Stimulated activated naive CD8-positive, alpha-beta T cell treated with anti-CD3 and anti-CD28 coated beads, Interleukin-15, Interleukin-2, amounts not matched to agents 100 U/mL and 50 U/mL, for 24 hours (primary cell): ENCODE results near the gene SNAPC1.
"Not testable (repeated sequence)": the region's sequence is repeated elsewhere in the genome, so short reads cannot be mapped to it uniquely, and the experiment has no call there.

Experiments
- ATAC-seq: fragments of 150-1000 bp; cut with Tn5 transposase; one replicate; pipeline ENCODE4 v1.10.0; 2021
- DNase-seq: peaks from one replicate; pipeline ENCODE4 v3.0.0; 2021

Gene SNAPC1

DNA sequence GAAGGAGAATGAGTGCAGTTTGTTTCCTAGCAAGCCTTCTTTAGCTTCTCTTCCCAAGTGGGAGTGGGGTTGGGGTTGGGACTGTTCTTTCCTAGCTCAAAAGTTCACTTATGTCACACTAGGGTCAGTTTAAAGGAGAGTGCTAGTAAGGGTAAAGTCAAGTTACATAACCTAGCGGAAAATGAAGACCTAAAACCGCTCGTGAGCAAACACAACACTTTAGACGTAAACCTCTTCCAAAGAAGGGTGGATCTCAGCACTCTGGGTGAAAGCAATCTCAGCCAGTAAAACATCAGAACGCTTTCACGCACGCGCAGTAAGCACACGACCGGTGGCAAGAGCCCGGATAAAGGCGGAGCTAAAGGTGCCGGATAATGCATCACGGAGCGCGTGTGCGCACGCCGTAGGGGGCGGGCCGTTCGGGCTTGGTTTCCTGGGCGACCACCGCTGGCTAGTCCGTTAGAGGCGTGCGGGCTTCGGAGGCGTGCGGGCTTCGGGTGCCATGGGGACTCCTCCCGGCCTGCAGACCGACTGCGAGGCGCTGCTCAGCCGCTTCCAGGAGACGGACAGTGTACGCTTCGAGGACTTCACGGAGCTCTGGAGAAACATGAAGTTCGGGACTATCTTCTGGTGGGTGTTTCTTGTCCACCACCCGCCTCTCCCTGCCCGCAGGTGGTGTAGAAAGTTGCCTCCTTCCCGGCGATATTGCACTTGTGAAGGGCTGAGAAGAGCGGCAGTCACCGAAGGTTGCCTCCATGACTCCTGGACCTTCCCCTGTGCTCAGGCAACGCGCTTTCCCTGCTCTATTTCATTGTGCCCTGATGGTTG is at the start of gene SNAPC1:
Gene SNAPC1, plus strand, starts transcription at position 462 of the 828 bp plus-strand sequence. Its CDS starts 41 bp downstream, at position 503.
- peak; percentile 100 for ATAC-seq
- peak; percentile 98 for DNase-seq

- DNase-seq (no peak), ATAC-seq (no peak)
These were observed 48.3 kb upstream of the SNAPC1 start for GRCh38 chr14:61713724-61714437.

DNA sequence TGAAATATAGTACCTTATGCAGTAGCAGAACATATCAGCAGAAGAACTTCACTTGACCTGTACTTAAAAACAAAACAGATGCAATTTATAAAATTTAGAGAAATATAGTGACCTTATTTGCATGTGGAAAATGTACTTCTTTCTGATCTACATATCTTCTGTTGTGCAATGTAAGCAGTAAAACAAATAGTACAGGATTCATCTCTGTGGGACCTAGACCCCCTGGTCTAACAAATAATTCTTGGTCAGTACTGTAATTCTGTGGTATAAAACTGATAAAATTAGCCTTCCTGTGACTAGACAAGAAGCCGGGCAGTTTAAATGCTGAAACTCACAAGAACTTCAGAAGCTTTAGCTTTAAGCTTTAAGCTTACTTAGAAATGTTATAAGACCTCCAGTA is 45.3 kb upstream of the SNAPC1 start:
- DNase-seq (no peak), ATAC-seq (no peak)

GRCh38 chr14:61718039-61718438 is 44.2 kb upstream of the SNAPC1 start:
- DNase-seq (no peak), ATAC-seq (no peak)

GRCh38 chr14:61719344-61720293 is 42.6 kb upstream of the SNAPC1 start:
- DNase-seq = no peak
- ATAC-seq = peak; percentile 29

DNA sequence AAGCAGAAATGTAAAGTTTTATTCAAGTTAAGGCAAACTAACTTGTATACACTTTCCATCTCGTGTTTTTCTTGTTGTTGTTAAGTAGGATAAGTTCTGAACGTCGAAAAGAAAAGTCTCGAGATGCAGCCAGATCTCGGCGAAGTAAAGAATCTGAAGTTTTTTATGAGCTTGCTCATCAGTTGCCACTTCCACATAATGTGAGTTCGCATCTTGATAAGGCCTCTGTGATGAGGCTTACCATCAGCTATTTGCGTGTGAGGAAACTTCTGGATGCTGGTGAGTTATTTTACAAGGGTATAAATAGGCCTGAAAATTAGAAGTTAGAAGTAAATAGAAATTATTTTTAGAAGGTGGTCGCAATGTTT is 41.9 kb upstream of the SNAPC1 start:
- DNase-seq (no peak), ATAC-seq (peak; percentile 13)

DNA sequence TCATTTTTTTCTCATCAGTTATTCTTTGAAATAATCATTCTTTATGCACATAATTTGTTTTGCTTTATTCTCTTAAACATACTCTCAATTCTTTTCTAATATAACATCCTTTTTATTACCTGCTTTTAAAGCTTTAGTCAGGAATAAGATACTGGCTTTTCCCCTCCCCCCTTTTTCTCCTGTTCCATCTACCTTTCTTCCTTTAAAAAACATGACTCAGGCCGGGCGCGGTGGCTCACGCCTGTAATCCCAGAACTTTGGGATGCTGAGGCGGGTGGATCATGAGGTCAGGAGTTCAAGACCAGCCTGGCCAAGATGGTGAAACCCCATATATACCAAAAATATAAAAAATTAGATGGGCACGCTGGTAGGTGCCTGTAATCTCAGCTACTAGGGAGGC is 41.5 kb upstream of the SNAPC1 start:
- no peak for DNase-seq
- no peak for ATAC-seq

- no peak for ATAC-seq
- DNase-seq = no peak
These were observed 38.1 kb upstream of the SNAPC1 start for GRCh38 chr14:61724133-61724532.

DNA sequence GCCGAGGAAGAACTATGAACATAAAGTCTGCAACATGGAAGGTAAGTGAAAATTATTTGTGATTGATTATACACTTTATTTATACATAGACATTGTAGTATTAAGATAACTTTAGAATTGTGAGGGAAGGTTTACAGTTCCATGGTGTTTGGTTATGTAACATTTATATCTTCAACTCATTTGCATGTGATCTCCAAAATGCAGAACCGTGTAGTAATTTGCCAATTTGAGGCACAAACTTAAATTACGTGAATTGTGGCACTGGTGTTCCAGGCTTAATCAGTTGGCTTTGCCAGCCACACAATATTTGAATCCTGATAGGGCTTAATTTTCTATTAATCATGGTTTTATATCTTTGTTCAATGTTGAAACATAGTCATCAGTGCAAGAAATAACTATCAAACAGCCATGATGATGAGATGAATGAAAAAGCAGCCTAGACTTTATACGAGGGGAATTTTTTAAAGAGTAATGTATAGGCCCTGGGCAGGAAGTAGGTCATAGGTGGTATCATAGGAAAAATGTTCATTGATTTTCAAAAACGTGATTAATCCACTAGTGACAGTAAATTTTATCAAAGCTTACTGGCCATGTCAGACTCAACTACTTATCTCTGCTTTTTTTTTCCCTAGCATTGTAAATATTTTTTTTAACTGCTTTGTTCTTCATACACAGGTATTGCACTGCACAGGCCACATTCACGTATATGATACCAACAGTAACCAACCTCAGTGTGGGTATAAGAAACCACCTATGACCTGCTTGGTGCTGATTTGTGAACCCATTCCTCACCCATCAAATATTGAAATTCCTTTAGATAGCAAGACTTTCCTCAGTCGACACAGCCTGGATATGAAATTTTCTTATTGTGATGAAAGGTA is 35.2 kb upstream of the SNAPC1 start:
- no peak for DNase-seq
- ATAC-seq = no peak

DNA sequence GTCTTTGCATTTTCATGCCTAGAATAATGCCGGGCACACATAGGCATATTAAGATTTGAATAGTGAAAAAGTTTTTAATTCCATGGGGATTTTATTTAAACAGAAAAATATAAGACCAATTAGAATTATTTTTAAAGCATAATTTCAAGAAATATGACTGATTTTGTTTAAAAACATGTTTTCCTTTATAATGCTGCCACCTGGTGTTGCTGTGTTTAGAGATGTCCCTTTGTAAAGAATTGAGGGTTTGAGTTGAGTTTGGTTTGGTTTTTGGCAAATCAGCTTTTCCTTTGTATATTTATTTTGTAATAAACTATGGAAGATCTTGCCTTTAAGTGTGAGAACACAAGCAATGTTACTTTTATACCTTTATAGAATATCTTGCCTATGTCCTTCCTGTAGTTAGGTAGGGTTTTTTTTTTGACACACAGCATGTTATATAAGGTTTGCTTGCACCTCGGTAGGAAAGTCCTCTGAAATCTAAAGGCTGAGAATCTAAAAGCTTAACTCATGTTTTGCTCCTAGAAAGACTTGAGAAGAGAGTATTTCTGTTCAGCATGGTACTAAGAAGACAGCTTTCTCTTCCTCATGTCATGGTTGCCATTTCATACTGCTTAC is 31.4 kb upstream of the SNAPC1 start:
- ATAC-seq (no peak), DNase-seq (no peak)

DNA sequence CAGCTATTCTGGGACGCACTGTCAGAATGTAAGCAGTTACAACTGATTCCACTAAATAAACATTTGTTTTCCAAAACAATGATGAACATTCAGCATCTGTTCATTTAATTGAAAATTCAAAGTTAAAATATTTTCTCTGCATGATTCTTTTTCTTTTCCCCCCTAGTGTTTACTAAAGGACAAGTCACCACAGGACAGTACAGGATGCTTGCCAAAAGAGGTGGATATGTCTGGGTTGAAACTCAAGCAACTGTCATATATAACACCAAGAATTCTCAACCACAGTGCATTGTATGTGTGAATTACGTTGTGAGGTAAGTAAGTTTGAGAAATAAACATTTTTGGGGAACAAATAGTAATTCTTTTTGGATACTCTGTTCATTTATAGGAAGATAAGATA is 28.2 kb upstream of the SNAPC1 start:
- ATAC-seq = no peak
- no peak for DNase-seq

GRCh38 chr14:61736751-61737150 is 25.5 kb upstream of the SNAPC1 start:
- DNase-seq = no peak
- no peak for ATAC-seq

DNA sequence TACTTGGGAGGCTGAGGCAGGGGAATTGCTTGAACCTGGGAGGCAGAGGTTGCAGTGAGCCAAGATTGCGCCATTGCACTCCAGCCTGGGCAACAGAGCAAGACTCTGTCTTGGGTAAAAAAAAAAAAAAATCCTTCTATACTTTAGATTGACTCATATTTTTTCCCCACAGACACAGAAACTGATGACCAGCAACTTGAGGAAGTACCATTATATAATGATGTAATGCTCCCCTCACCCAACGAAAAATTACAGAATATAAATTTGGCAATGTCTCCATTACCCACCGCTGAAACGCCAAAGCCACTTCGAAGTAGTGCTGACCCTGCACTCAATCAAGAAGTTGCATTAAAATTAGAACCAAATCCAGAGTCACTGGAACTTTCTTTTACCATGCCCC is 24.3 kb upstream of the SNAPC1 start:
- ATAC-seq = no peak
- DNase-seq = no peak

GRCh38 chr14:61739133-61739532 is 23.1 kb upstream of the SNAPC1 start:
- ATAC-seq = no peak
- no peak for DNase-seq

GRCh38 chr14:61742371-61742770 is 19.8 kb upstream of the SNAPC1 start:
- ATAC-seq (no peak), DNase-seq (no peak)

- ATAC-seq (no peak), DNase-seq (no peak)
These were observed 18.0 kb upstream of the SNAPC1 start for GRCh38 chr14:61744238-61744637.

DNA sequence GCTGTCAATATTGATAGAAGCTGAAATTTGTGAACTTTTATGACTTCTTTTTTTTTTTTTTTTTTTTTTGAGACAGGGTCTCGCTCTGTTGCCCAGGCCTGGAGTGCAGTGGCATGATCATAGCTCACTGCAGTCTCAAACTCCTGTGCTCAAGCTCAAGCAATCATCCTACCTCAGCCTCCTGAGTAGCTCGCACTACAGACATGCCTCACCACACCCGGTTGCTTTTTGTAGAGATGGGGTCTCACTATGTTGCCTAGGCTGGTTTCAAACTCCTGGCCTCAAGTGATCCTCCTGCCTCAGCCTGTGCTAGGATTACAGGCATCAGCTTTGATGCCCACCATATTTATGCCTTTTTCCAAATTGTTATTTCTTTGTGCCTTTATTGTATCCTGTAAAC is 15.9 kb upstream of the SNAPC1 start:
- not testable (repeated sequence) for ATAC-seq, DNase-seq

GRCh38 chr14:61746881-61747280 is 15.3 kb upstream of the SNAPC1 start:
- DNase-seq (no peak), ATAC-seq (no peak)

DNA sequence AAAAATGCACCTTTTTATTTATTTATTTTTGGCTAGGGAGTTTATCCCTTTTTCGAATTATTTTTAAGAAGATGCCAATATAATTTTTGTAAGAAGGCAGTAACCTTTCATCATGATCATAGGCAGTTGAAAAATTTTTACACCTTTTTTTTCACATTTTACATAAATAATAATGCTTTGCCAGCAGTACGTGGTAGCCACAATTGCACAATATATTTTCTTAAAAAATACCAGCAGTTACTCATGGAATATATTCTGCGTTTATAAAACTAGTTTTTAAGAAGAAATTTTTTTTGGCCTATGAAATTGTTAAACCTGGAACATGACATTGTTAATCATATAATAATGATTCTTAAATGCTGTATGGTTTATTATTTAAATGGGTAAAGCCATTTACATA is 14.9 kb upstream of the SNAPC1 start:
- DNase-seq = no peak
- ATAC-seq = no peak

- no peak for ATAC-seq
These were observed 13.0 kb upstream of the SNAPC1 start for GRCh38 chr14:61749264-61749663.

GRCh38 chr14:61749867-61750266 is 12.4 kb upstream of the SNAPC1 start:
- DNase-seq = no peak
- ATAC-seq = no peak

More at GRCh38 chr14:61749264-61749663, 13.0 kb upstream of the SNAPC1 start:
- DNase-seq = no peak
